H1 (cell line): ENCODE results near the gene UBQLN4. TPM values are rescaled to one million over a fixed set of nuclear protein-coding genes. Genes with fewer than 3 reads are reported as not detected.

ENCODE experiments used
- CTCF ChIA-PET: fragments of 300-600 bp; sonication (Branson Sonifier 250); formaldehyde crosslinking; loops from one replicate; lab custom pipeline; 2021; ENCODE audit not compliant: partially characterized antibody; lab: Charles Lee
- POLR2A ChIA-PET: fragments of 300-600 bp; sonication (Branson Sonifier 250); formaldehyde crosslinking; loops from one replicate; lab custom pipeline; 2021; ENCODE audit warnings: inconsistent platforms; ENCODE audit not compliant: partially characterized antibody; lab: Charles Lee
- DNase-seq, 2 experiments: peaks; one replicate each; pipeline versions ENCODE4 v3.0.0 to v3.0.0-alpha.2; 2010 to 2022; ENCODE audit warnings: low spot score in 2 of 2, low read depth in 1 of 2, mixed read lengths in 1 of 2
- FAIRE-seq: peaks from 2 replicates; lab custom pipeline; 2011; peaks lifted over from hg19 to GRCh38; lab: Jason Lieb, UNC
- H2AFZ ChIP-seq: 2 replicates; pipeline ENCODE4 v1.8.1; 2012; ENCODE audit warnings: low read length, inconsistent platforms
- H2AK5ac ChIP-seq: 2 replicates; pipeline ENCODE4 v1.6.1; 2013; ENCODE audit warnings: low read depth, low read length
- H2BK120ac ChIP-seq: replicated peaks from 2 replicates; pipeline ENCODE3; 2013; ENCODE audit warnings: low read depth, low read length, inconsistent platforms
- H2BK12ac ChIP-seq: 2 replicates; pipeline ENCODE4 v1.6.1; 2013; ENCODE audit warnings: low read depth, low read length
- H2BK15ac ChIP-seq: 2 replicates; pipeline ENCODE4 v1.6.1; 2013; ENCODE audit warnings: low read length
- H2BK20ac ChIP-seq: 2 replicates; pipeline ENCODE4 v1.6.1; 2013; ENCODE audit warnings: low read length
- H2BK5ac ChIP-seq: 2 replicates; pipeline ENCODE4 v1.6.1; 2013; ENCODE audit warnings: low read depth, low read length
- H3K14ac ChIP-seq: 2 replicates; pipeline ENCODE4 v1.6.1; 2013; ENCODE audit warnings: inconsistent platforms; ENCODE audit not compliant: insufficient read length
- H3K18ac ChIP-seq: 2 replicates; pipeline ENCODE4 v1.6.1; 2013; ENCODE audit warnings: low read length; ENCODE audit errors: extremely low read depth
- H3K23ac ChIP-seq: 2 replicates; pipeline ENCODE4 v1.6.1; 2013; ENCODE audit warnings: inconsistent platforms; ENCODE audit not compliant: insufficient read length
- H3K23me2 ChIP-seq: 2 replicates; pipeline ENCODE4 v1.6.1; 2013; ENCODE audit warnings: low read depth, low read length
- H3K27ac ChIP-seq: 2 replicates; pipeline ENCODE4 v1.6.1; 2011; ENCODE audit warnings: low read depth, low read length, inconsistent platforms
- H3K27me3 ChIP-seq, 4 experiments: replicated peaks in 1 of 4; 1 replicate in 1 of 4; 2 replicates in 3 of 4; pipeline versions ENCODE4 v1.6.1 to v1.8.1; 2011 to 2013; ENCODE audit warnings: low read length in 3 of 4, mild to moderate bottlenecking in 3 of 4, inconsistent platforms in 2 of 4, mixed read lengths in 2 of 4, moderate library complexity in 1 of 4; ENCODE audit not compliant: control insufficient read depth in 3 of 4, insufficient read depth in 3 of 4; ENCODE audit errors: extremely low read depth in 1 of 4
- H3K36me3 ChIP-seq, 4 experiments: 2 replicates each; pipeline versions ENCODE4 v1.6.1 to v1.8.1; 2011 to 2013; ENCODE audit warnings: mild to moderate bottlenecking in 4 of 4, low read length in 3 of 4, moderate library complexity in 2 of 4, control low read depth in 1 of 4, inconsistent platforms in 1 of 4; ENCODE audit not compliant: insufficient read depth in 4 of 4, control insufficient read depth in 2 of 4
- H3K4ac ChIP-seq: replicated peaks from 2 replicates; pipeline ENCODE3; 2013; ENCODE audit warnings: low read length, low read depth, mixed read lengths, inconsistent platforms; ENCODE audit not compliant: insufficient read length
- H3K4me1 ChIP-seq, 4 experiments: replicated peaks in 1 of 4; 1 replicate in 1 of 4; 2 replicates in 3 of 4; pipeline versions ENCODE4 v1.6.1 to v1.8.1; 2011 to 2013; ENCODE audit warnings: low read length in 3 of 4, inconsistent platforms in 2 of 4, mixed read lengths in 1 of 4; ENCODE audit not compliant: insufficient read depth in 4 of 4, control insufficient read depth in 3 of 4
- H3K4me2 ChIP-seq, 2 experiments: 2 replicates each; pipeline versions ENCODE4 v1.6.1 to v1.8.1; 2011 to 2013; ENCODE audit warnings: low read depth in 2 of 2, low read length in 2 of 2, control low read depth in 1 of 2, inconsistent platforms in 1 of 2, mild to moderate bottlenecking in 1 of 2; ENCODE audit not compliant: insufficient read depth in 1 of 2
- H3K4me3 ChIP-seq, 4 experiments: fragments of 200-600, 300-600 bp in 1 of 4; sonication (generic), shearing (Covaris generic), sonication (Bioruptor Twin) in 1 of 4; 2 replicates each; pipeline versions ENCODE4 v1.5.1 to v1.8.1; 2011 to 2016; ENCODE audit warnings: low read length in 4 of 4, low read depth in 3 of 4, control low read depth in 2 of 4, inconsistent platforms in 2 of 4, mild to moderate bottlenecking in 2 of 4, mixed read lengths in 1 of 4, moderate library complexity in 1 of 4; ENCODE audit not compliant: insufficient read depth in 2 of 4; ENCODE audit errors: extremely low read depth in 1 of 4
- H3K56ac ChIP-seq: replicated peaks from 2 replicates; pipeline ENCODE3; 2013; ENCODE audit warnings: low read depth, mild to moderate bottlenecking, mixed read lengths, low read length, inconsistent platforms; ENCODE audit not compliant: insufficient read length
- H3K79me1 ChIP-seq: 2 replicates; pipeline ENCODE4 v1.6.1; 2013; ENCODE audit warnings: low read depth, low read length, control low read depth
- H3K79me2 ChIP-seq, 2 experiments: 2 replicates each; pipeline versions ENCODE4 v1.6.1 to v1.8.1; 2012 to 2013; ENCODE audit warnings: low read length in 2 of 2, mild to moderate bottlenecking in 2 of 2, inconsistent platforms in 1 of 2; ENCODE audit not compliant: insufficient read depth in 2 of 2, control insufficient read depth in 1 of 2
- H3K9ac ChIP-seq, 4 experiments: replicated peaks in 1 of 4; 1 replicate in 1 of 4; 2 replicates in 3 of 4; pipeline versions ENCODE4 v1.6.1 to v1.8.1; 2011 to 2013; ENCODE audit warnings: low read depth in 3 of 4, low read length in 3 of 4, control low read depth in 2 of 4, mild to moderate bottlenecking in 2 of 4, moderate library complexity in 2 of 4, inconsistent platforms in 1 of 4; ENCODE audit errors: extremely low read depth in 1 of 4
- H3K9me3 ChIP-seq, 2 experiments: 2 replicates each; pipeline versions ENCODE4 v1.6.1 to v1.8.1; 2012 to 2013; ENCODE audit warnings: mild to moderate bottlenecking in 2 of 2, moderate library complexity in 2 of 2, control low read depth in 1 of 2, inconsistent platforms in 1 of 2, low read depth in 1 of 2, low read length in 1 of 2, mixed read lengths in 1 of 2; ENCODE audit not compliant: insufficient read depth in 2 of 2
- H4K20me1 ChIP-seq, 2 experiments: replicated peaks in 1 of 2; 2 replicates each; pipeline versions ENCODE3 to v1.8.1; 2011 to 2013; ENCODE audit warnings: inconsistent platforms in 2 of 2, low read length in 2 of 2, mild to moderate bottlenecking in 1 of 2; ENCODE audit not compliant: insufficient read depth in 2 of 2, control insufficient read depth in 1 of 2
- H4K5ac ChIP-seq: 2 replicates; pipeline ENCODE4 v1.6.1; 2013; ENCODE audit warnings: low read length, low read depth, mixed read lengths, inconsistent platforms; ENCODE audit not compliant: insufficient read length
- H4K8ac ChIP-seq: 2 replicates; pipeline ENCODE4 v1.8.0; 2013; ENCODE audit warnings: mild to moderate bottlenecking, moderate library complexity, low read length, inconsistent platforms; ENCODE audit not compliant: insufficient read depth; ENCODE audit errors: extremely low read depth
- H4K91ac ChIP-seq: replicated peaks from 2 replicates; pipeline ENCODE3; 2013; ENCODE audit warnings: low read length, mixed read lengths, inconsistent platforms; ENCODE audit not compliant: insufficient read length
- BRCA1 ChIP-seq: IDR thresholded peaks from 2 replicates; pipeline ENCODE4 v1.6.1; 2012; ENCODE audit warnings: low read depth, low read length, improper control_type of control experiment
- EZH2 ChIP-seq: fragments of 200-600 bp; sonication (generic); IDR thresholded peaks from 2 replicates; pipeline ENCODE4 v1.7.1; 2012; ENCODE audit warnings: low read depth, mild to moderate bottlenecking, moderate library complexity, low read length, inconsistent platforms; ENCODE audit not compliant: severe bottlenecking
- SIRT6 ChIP-seq: IDR thresholded peaks from one replicate; pipeline ENCODE4 v1.7.1; 2012; ENCODE audit warnings: low read length, inconsistent platforms
- SUZ12 ChIP-seq: fragments of 200-600 bp; sonication (generic); IDR thresholded peaks from 2 replicates; pipeline ENCODE4 v1.6.1; 2012; ENCODE audit warnings: mild to moderate bottlenecking, inconsistent platforms, low read length, moderate library complexity, mixed read lengths
- YY1 ChIP-seq: IDR thresholded peaks from 2 replicates; pipeline ENCODE4 v1.6.1; 2011; ENCODE audit warnings: low read depth, mild to moderate bottlenecking, low read length
- ZNF274 ChIP-seq: IDR thresholded peaks from 2 replicates; pipeline ENCODE4 v1.7.0; 2012; ENCODE audit warnings: low read length, borderline replicate concordance; ENCODE audit errors: extremely low read depth
- WGBS, 2 experiments: shearing (Covaris generic) in 1 of 2; methylation state at CpG; one replicate each; pipeline versions ENCODE4 v1.1.6 to v1.1.7; 2013 to 2015; ENCODE audit warnings: low lambda C conversion rate in 2 of 2, mixed read lengths in 2 of 2, inconsistent platforms in 1 of 2, low coverage in 1 of 2, missing lambda C conversion rate in 1 of 2; ENCODE audit not compliant: insufficient replicate concordance in 2 of 2, insufficient coverage in 1 of 2, insufficient read length in 1 of 2; ENCODE audit errors: extremely low coverage in 1 of 2, missing lambda C conversion rate in 1 of 2; 5-methylcytosine and 5-hydroxymethylcytosine counted together
- polyA plus RNA-seq, 7 experiments: library from polyadenylated mRNA; depleted of rRNA in 3 of 7; stranded (reverse) in 5 of 7; unstranded in 2 of 7; fragments of >200 nt in 5 of 7; fragments of 200-250 nt in 2 of 7; gene quantifications; 1 replicate in 5 of 7; 2 replicates in 1 of 7; 4 replicates in 1 of 7; pipeline versions ENCODE4 v1.2.1 to v1.2.3, GENCODE V29; 2011 to 2013; ENCODE audit warnings: missing spikeins in 2 of 7, mixed read lengths in 2 of 7
- total RNA-seq: library from RNA; stranded (reverse); fragmentation: NEBNext Ultra II Directional; extraction: Animal tissue kit (Norgen Biotek cat#: 25700); gene quantifications from 2 replicates; pipeline ENCODE4 v1.2.1, GENCODE V29; 2021
- TF ChIP-seq, protein P1 (sequence below): IDR thresholded peaks from 2 replicates; pipeline ENCODE4 v1.6.1; 2012; ENCODE audit warnings: low read length, inconsistent platforms
- TF ChIP-seq, protein P2 (sequence below): IDR thresholded peaks from 2 replicates; pipeline ENCODE4 v1.6.1; 2012; ENCODE audit warnings: inconsistent platforms

Gene UBQLN4
- total and polyA plus RNA-seq, 2 of the 8 experiments (the other 6 are each of a cell fraction or from before 2014, with no cell fraction given), result 37.7 to 52.0 TPM

DNA sequence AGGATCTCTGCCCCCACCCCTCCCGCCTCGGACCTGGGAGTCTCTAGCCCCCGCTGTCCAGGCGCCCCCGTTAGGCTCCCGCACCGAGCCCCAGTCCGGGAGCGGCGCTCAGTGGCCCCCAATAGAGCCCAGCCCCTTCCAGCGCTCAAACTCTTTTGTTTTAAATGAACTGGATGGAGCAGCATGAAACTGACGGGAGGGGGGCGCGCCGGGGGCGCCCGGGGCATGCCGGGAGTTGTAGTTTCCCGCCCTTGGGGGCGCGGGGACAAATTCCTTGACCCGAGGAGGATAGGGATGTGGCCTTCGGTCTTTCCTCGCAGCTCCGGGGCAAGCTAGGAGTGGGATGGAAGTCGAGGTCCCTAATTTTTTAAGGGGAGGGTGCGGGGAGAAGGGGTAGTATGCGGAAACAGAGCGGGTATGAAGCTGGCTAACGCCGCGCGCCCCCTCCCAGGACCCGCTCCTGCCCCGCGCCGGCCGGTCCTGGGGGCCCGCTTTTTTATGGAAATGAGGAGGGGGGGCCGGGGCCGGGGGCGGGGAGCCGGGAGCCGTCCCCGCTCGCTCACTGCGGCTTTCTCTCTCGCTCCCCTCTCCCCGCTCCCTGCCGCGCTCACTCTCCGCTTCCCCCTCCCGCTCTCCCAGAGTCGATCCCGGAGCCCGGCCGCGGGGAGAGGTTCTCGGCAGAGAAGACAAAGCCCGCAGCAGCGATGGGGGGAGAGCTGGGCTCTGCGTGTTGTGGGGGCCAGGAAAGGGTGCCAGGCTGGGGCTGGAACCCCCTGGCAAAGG lies 28.9 kb upstream of the UBQLN4 start, which contains the start of gene MEX3A:
TSS of gene MEX3A (minus strand) at position 157 of the 783 bp plus-strand sequence. CDS start 467 bp downstream, outside the sequence.
- Histone ChIP-seq H3K4me2 (peak within 1 kb of the TSS; percentile 76 to 79), H3K27ac (peak within 1 kb of the TSS; percentile 86), H2BK15ac (peak within 1 kb of the TSS; percentile 72; the same call in 1 of the 2 replicates), H4K5ac (peak within 1 kb of the TSS; percentile 97), H3K18ac (peak within 1 kb of the TSS; percentile 97), H4K20me1 (peaks cover 12 to 20% of the 10 kb centered on the region in 2 experiments), H2BK120ac (peak within 1 kb of the TSS; percentile 81), H2AFZ (no peak within 1 kb of the TSS), H3K23me2 (peaks cover 14% of the 10 kb centered on the region), H3K9ac (peak within 1 kb of the TSS; percentile 60 to 90 (median 76)), H3K79me1 (peaks cover 12% of the 10 kb centered on the region), H3K9me3 (no peaks in the 10 kb centered on the region), H3K4me3 (peak within 1 kb of the TSS; percentile 86 to 98 (median 94)), H3K79me2 (peaks cover 19 to 67% of the 10 kb centered on the region in 2 experiments), H4K8ac (peak within 1 kb of the TSS; percentile 71; the same call in 1 of the 2 replicates), H3K36me3 (peaks cover 0 to 4% (median 0%) of the 10 kb centered on the region in 4 experiments; a peak in 3 of 8 replicates), H4K91ac (peak within 1 kb of the TSS; percentile 99), H3K27me3 (no peaks in the 10 kb centered on the region), H3K4me1 (peaks cover 10 to 23% (median 13%) of the 10 kb centered on the region in 4 experiments), H3K14ac (peak within 1 kb of the TSS; percentile 78), H2BK5ac (peak within 1 kb of the TSS; percentile 98), H2BK12ac (peak within 1 kb of the TSS; percentile 87; the same call in 1 of the 2 replicates), H3K4ac (peak within 1 kb of the TSS; percentile 87), H2AK5ac (0 out of 2 replicates have a peak within 1 kb of the TSS, but pooled peaks have one; percentile 17), H3K56ac (peak within 1 kb of the TSS; percentile 93), H3K23ac (no peak within 1 kb of the TSS), H2BK20ac (no peak within 1 kb of the TSS)
- FAIRE-seq (no peak), DNase-seq (peak; percentile 92 to 98)
- 1% methylated on average over 20 of the region's 62 CpGs; no CpG with 5 or more reads in 1 of the 2 experiments for WGBS, 2 experiments
- POLR2A ChIA-PET, result interaction anchor here (0.7 to 29.6 kb wide), 25 partner anchors 8 to 256 kb away, joined by 3 to 763 read pairs (median 7); partner anchors contain the start of genes ARHGEF2, CCT3, KHDC4 and LAMTOR2
- CTCF ChIA-PET, result interaction anchor here (1.0 to 29.5 kb wide), 7 partner anchors 9 to 106 kb away, joined by 3 to 1994 read pairs (median 6); partner anchors contain the start of genes LMNA and RAB25
- TF ChIP-seq, protein P1, sequence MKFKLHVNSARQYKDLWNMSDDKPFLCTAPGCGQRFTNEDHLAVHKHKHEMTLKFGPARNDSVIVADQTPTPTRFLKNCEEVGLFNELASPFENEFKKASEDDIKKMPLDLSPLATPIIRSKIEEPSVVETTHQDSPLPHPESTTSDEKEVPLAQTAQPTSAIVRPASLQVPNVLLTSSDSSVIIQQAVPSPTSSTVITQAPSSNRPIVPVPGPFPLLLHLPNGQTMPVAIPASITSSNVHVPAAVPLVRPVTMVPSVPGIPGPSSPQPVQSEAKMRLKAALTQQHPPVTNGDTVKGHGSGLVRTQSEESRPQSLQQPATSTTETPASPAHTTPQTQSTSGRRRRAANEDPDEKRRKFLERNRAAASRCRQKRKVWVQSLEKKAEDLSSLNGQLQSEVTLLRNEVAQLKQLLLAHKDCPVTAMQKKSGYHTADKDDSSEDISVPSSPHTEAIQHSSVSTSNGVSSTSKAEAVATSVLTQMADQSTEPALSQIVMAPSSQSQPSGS, result no peak
- no peak; the same call in 1 of the 2 replicates for TF ChIP-seq SUZ12
- peak; percentile 48; the same call in 1 of the 2 replicates for TF ChIP-seq YY1
- TF ChIP-seq BRCA1, result no peak
- no peak for TF ChIP-seq SIRT6
- TF ChIP-seq EZH2, result no peak
- TF ChIP-seq ZNF274, result no peak
- TF ChIP-seq, protein P2, sequence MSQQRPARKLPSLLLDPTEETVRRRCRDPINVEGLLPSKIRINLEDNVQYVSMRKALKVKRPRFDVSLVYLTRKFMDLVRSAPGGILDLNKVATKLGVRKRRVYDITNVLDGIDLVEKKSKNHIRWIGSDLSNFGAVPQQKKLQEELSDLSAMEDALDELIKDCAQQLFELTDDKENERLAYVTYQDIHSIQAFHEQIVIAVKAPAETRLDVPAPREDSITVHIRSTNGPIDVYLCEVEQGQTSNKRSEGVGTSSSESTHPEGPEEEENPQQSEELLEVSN, result no peak
